H1 (cell line): Measurements from ENCODE around the gene KCTD3. TPM values are rescaled to one million over a fixed set of nuclear protein-coding genes. Genes with fewer than 3 reads are reported as not detected.

ENCODE experiments used
- CTCF ChIA-PET: fragments of 300-600 bp; sonication (Branson Sonifier 250); formaldehyde crosslinking; loops from one replicate; lab custom pipeline; 2021; ENCODE audit not compliant: partially characterized antibody; lab: Charles Lee
- POLR2A ChIA-PET: fragments of 300-600 bp; sonication (Branson Sonifier 250); formaldehyde crosslinking; loops from one replicate; lab custom pipeline; 2021; ENCODE audit warnings: inconsistent platforms; ENCODE audit not compliant: partially characterized antibody; lab: Charles Lee
- DNase-seq, 2 experiments: peaks; one replicate each; pipeline versions ENCODE4 v3.0.0 to v3.0.0-alpha.2; 2010 to 2022; ENCODE audit warnings: low spot score in 2 of 2, low read depth in 1 of 2, mixed read lengths in 1 of 2
- FAIRE-seq: peaks from 2 replicates; lab custom pipeline; 2011; peaks lifted over from hg19 to GRCh38; lab: Jason Lieb, UNC
- H2AFZ ChIP-seq: 2 replicates; pipeline ENCODE4 v1.8.1; 2012; ENCODE audit warnings: low read length, inconsistent platforms
- H2AK5ac ChIP-seq: 2 replicates; pipeline ENCODE4 v1.6.1; 2013; ENCODE audit warnings: low read depth, low read length
- H2BK120ac ChIP-seq: replicated peaks from 2 replicates; pipeline ENCODE3; 2013; ENCODE audit warnings: low read depth, low read length, inconsistent platforms
- H2BK12ac ChIP-seq: 2 replicates; pipeline ENCODE4 v1.6.1; 2013; ENCODE audit warnings: low read depth, low read length
- H2BK15ac ChIP-seq: 2 replicates; pipeline ENCODE4 v1.6.1; 2013; ENCODE audit warnings: low read length
- H2BK20ac ChIP-seq: 2 replicates; pipeline ENCODE4 v1.6.1; 2013; ENCODE audit warnings: low read length
- H2BK5ac ChIP-seq: 2 replicates; pipeline ENCODE4 v1.6.1; 2013; ENCODE audit warnings: low read depth, low read length
- H3K14ac ChIP-seq: 2 replicates; pipeline ENCODE4 v1.6.1; 2013; ENCODE audit warnings: inconsistent platforms; ENCODE audit not compliant: insufficient read length
- H3K18ac ChIP-seq: 2 replicates; pipeline ENCODE4 v1.6.1; 2013; ENCODE audit warnings: low read length; ENCODE audit errors: extremely low read depth
- H3K23ac ChIP-seq: 2 replicates; pipeline ENCODE4 v1.6.1; 2013; ENCODE audit warnings: inconsistent platforms; ENCODE audit not compliant: insufficient read length
- H3K23me2 ChIP-seq: 2 replicates; pipeline ENCODE4 v1.6.1; 2013; ENCODE audit warnings: low read depth, low read length
- H3K27ac ChIP-seq: 2 replicates; pipeline ENCODE4 v1.6.1; 2011; ENCODE audit warnings: low read depth, low read length, inconsistent platforms
- H3K27me3 ChIP-seq, 4 experiments: replicated peaks in 1 of 4; 1 replicate in 1 of 4; 2 replicates in 3 of 4; pipeline versions ENCODE4 v1.6.1 to v1.8.1; 2011 to 2013; ENCODE audit warnings: low read length in 3 of 4, mild to moderate bottlenecking in 3 of 4, inconsistent platforms in 2 of 4, mixed read lengths in 2 of 4, moderate library complexity in 1 of 4; ENCODE audit not compliant: control insufficient read depth in 3 of 4, insufficient read depth in 3 of 4; ENCODE audit errors: extremely low read depth in 1 of 4
- H3K36me3 ChIP-seq, 4 experiments: 2 replicates each; pipeline versions ENCODE4 v1.6.1 to v1.8.1; 2011 to 2013; ENCODE audit warnings: mild to moderate bottlenecking in 4 of 4, low read length in 3 of 4, moderate library complexity in 2 of 4, control low read depth in 1 of 4, inconsistent platforms in 1 of 4; ENCODE audit not compliant: insufficient read depth in 4 of 4, control insufficient read depth in 2 of 4
- H3K4ac ChIP-seq: replicated peaks from 2 replicates; pipeline ENCODE3; 2013; ENCODE audit warnings: low read length, low read depth, mixed read lengths, inconsistent platforms; ENCODE audit not compliant: insufficient read length
- H3K4me1 ChIP-seq, 4 experiments: replicated peaks in 1 of 4; 1 replicate in 1 of 4; 2 replicates in 3 of 4; pipeline versions ENCODE4 v1.6.1 to v1.8.1; 2011 to 2013; ENCODE audit warnings: low read length in 3 of 4, inconsistent platforms in 2 of 4, mixed read lengths in 1 of 4; ENCODE audit not compliant: insufficient read depth in 4 of 4, control insufficient read depth in 3 of 4
- H3K4me2 ChIP-seq, 2 experiments: 2 replicates each; pipeline versions ENCODE4 v1.6.1 to v1.8.1; 2011 to 2013; ENCODE audit warnings: low read depth in 2 of 2, low read length in 2 of 2, control low read depth in 1 of 2, inconsistent platforms in 1 of 2, mild to moderate bottlenecking in 1 of 2; ENCODE audit not compliant: insufficient read depth in 1 of 2
- H3K4me3 ChIP-seq, 4 experiments: fragments of 200-600, 300-600 bp in 1 of 4; sonication (generic), shearing (Covaris generic), sonication (Bioruptor Twin) in 1 of 4; 2 replicates each; pipeline versions ENCODE4 v1.5.1 to v1.8.1; 2011 to 2016; ENCODE audit warnings: low read length in 4 of 4, low read depth in 3 of 4, control low read depth in 2 of 4, inconsistent platforms in 2 of 4, mild to moderate bottlenecking in 2 of 4, mixed read lengths in 1 of 4, moderate library complexity in 1 of 4; ENCODE audit not compliant: insufficient read depth in 2 of 4; ENCODE audit errors: extremely low read depth in 1 of 4
- H3K56ac ChIP-seq: replicated peaks from 2 replicates; pipeline ENCODE3; 2013; ENCODE audit warnings: low read depth, mild to moderate bottlenecking, mixed read lengths, low read length, inconsistent platforms; ENCODE audit not compliant: insufficient read length
- H3K79me1 ChIP-seq: 2 replicates; pipeline ENCODE4 v1.6.1; 2013; ENCODE audit warnings: low read depth, low read length, control low read depth
- H3K79me2 ChIP-seq, 2 experiments: 2 replicates each; pipeline versions ENCODE4 v1.6.1 to v1.8.1; 2012 to 2013; ENCODE audit warnings: low read length in 2 of 2, mild to moderate bottlenecking in 2 of 2, inconsistent platforms in 1 of 2; ENCODE audit not compliant: insufficient read depth in 2 of 2, control insufficient read depth in 1 of 2
- H3K9ac ChIP-seq, 4 experiments: replicated peaks in 1 of 4; 1 replicate in 1 of 4; 2 replicates in 3 of 4; pipeline versions ENCODE4 v1.6.1 to v1.8.1; 2011 to 2013; ENCODE audit warnings: low read depth in 3 of 4, low read length in 3 of 4, control low read depth in 2 of 4, mild to moderate bottlenecking in 2 of 4, moderate library complexity in 2 of 4, inconsistent platforms in 1 of 4; ENCODE audit errors: extremely low read depth in 1 of 4
- H3K9me3 ChIP-seq, 2 experiments: 2 replicates each; pipeline versions ENCODE4 v1.6.1 to v1.8.1; 2012 to 2013; ENCODE audit warnings: mild to moderate bottlenecking in 2 of 2, moderate library complexity in 2 of 2, control low read depth in 1 of 2, inconsistent platforms in 1 of 2, low read depth in 1 of 2, low read length in 1 of 2, mixed read lengths in 1 of 2; ENCODE audit not compliant: insufficient read depth in 2 of 2
- H4K20me1 ChIP-seq, 2 experiments: replicated peaks in 1 of 2; 2 replicates each; pipeline versions ENCODE3 to v1.8.1; 2011 to 2013; ENCODE audit warnings: inconsistent platforms in 2 of 2, low read length in 2 of 2, mild to moderate bottlenecking in 1 of 2; ENCODE audit not compliant: insufficient read depth in 2 of 2, control insufficient read depth in 1 of 2
- H4K5ac ChIP-seq: 2 replicates; pipeline ENCODE4 v1.6.1; 2013; ENCODE audit warnings: low read length, low read depth, mixed read lengths, inconsistent platforms; ENCODE audit not compliant: insufficient read length
- H4K8ac ChIP-seq: 2 replicates; pipeline ENCODE4 v1.8.0; 2013; ENCODE audit warnings: mild to moderate bottlenecking, moderate library complexity, low read length, inconsistent platforms; ENCODE audit not compliant: insufficient read depth; ENCODE audit errors: extremely low read depth
- H4K91ac ChIP-seq: replicated peaks from 2 replicates; pipeline ENCODE3; 2013; ENCODE audit warnings: low read length, mixed read lengths, inconsistent platforms; ENCODE audit not compliant: insufficient read length
- CREB1 ChIP-seq: IDR thresholded peaks from 2 replicates; pipeline ENCODE4 v1.6.1; 2012; ENCODE audit warnings: inconsistent platforms
- CTBP2 ChIP-seq: IDR thresholded peaks from 2 replicates; pipeline ENCODE4 v1.7.0; 2011; ENCODE audit warnings: borderline replicate concordance, mild to moderate bottlenecking, moderate library complexity, mixed read lengths, low read length; ENCODE audit not compliant: insufficient read depth, insufficient read length
- E2F6 ChIP-seq: IDR thresholded peaks from 2 replicates; pipeline ENCODE4 v1.6.1; 2012; ENCODE audit warnings: inconsistent platforms
- EZH2 ChIP-seq: fragments of 200-600 bp; sonication (generic); IDR thresholded peaks from 2 replicates; pipeline ENCODE4 v1.7.1; 2012; ENCODE audit warnings: low read depth, mild to moderate bottlenecking, moderate library complexity, low read length, inconsistent platforms; ENCODE audit not compliant: severe bottlenecking
- JUND ChIP-seq: IDR thresholded peaks from 2 replicates; pipeline ENCODE4 v1.6.1; 2011; ENCODE audit warnings: mild to moderate bottlenecking, improper control_type of control experiment, low read length
- PHF8 ChIP-seq: fragments of 200-600 bp; sonication (generic); conservative IDR thresholded peaks from 2 replicates; pipeline ENCODE4 v1.7.1; 2012; ENCODE audit warnings: low read depth, mild to moderate bottlenecking, inconsistent platforms, low read length, moderate library complexity
- POLR2A ChIP-seq, 2 experiments: IDR thresholded peaks; 1 replicate in 1 of 2; 2 replicates in 1 of 2; pipeline ENCODE4 v1.6.1; 2011; ENCODE audit warnings: low read depth in 2 of 2, low read length in 2 of 2, mild to moderate bottlenecking in 2 of 2; ENCODE audit errors: control extremely low read depth in 1 of 2
- POU5F1 ChIP-seq: IDR thresholded peaks from 2 replicates; pipeline ENCODE4 v1.6.1; 2011; ENCODE audit warnings: low read depth, mild to moderate bottlenecking, low read length, moderate library complexity
- SAP30 ChIP-seq: fragments of 300-600 bp; sonication (generic); IDR thresholded peaks from 2 replicates; pipeline ENCODE4 v1.7.1; 2012; ENCODE audit warnings: low read length, moderate library complexity, mild to moderate bottlenecking, inconsistent platforms; ENCODE audit not compliant: insufficient read depth, insufficient replicate concordance
- SIX5 ChIP-seq: IDR thresholded peaks from 2 replicates; pipeline ENCODE4 v1.6.1; 2011; ENCODE audit warnings: mild to moderate bottlenecking, low read depth, low read length
- TEAD4 ChIP-seq: IDR thresholded peaks from 2 replicates; pipeline ENCODE4 v1.6.1; 2012; ENCODE audit warnings: low read depth, low read length, inconsistent platforms, mixed read lengths
- WGBS, 2 experiments: shearing (Covaris generic) in 1 of 2; methylation state at CpG; one replicate each; pipeline versions ENCODE4 v1.1.6 to v1.1.7; 2013 to 2015; ENCODE audit warnings: low lambda C conversion rate in 2 of 2, mixed read lengths in 2 of 2, inconsistent platforms in 1 of 2, low coverage in 1 of 2, missing lambda C conversion rate in 1 of 2; ENCODE audit not compliant: insufficient replicate concordance in 2 of 2, insufficient coverage in 1 of 2, insufficient read length in 1 of 2; ENCODE audit errors: extremely low coverage in 1 of 2, missing lambda C conversion rate in 1 of 2; 5-methylcytosine and 5-hydroxymethylcytosine counted together
- polyA plus RNA-seq, 7 experiments: library from polyadenylated mRNA; depleted of rRNA in 3 of 7; stranded (reverse) in 5 of 7; unstranded in 2 of 7; fragments of >200 nt in 5 of 7; fragments of 200-250 nt in 2 of 7; gene quantifications; 1 replicate in 5 of 7; 2 replicates in 1 of 7; 4 replicates in 1 of 7; pipeline versions ENCODE4 v1.2.1 to v1.2.3, GENCODE V29; 2011 to 2013; ENCODE audit warnings: missing spikeins in 2 of 7, mixed read lengths in 2 of 7
- total RNA-seq: library from RNA; stranded (reverse); fragmentation: NEBNext Ultra II Directional; extraction: Animal tissue kit (Norgen Biotek cat#: 25700); gene quantifications from 2 replicates; pipeline ENCODE4 v1.2.1, GENCODE V29; 2021
- TF ChIP-seq, protein P1 (sequence below): IDR thresholded peaks from 2 replicates; pipeline ENCODE4 v1.6.1; 2011; ENCODE audit warnings: low read depth, mild to moderate bottlenecking, low read length; ENCODE audit not compliant: insufficient read depth

The KCTD3 gene
- total and polyA plus RNA-seq, 2 of the 8 experiments (the other 6 are each of a cell fraction or from before 2014, with no cell fraction given) = 43.0 to 55.6 TPM

GRCh38 chr1:215543806-215544205, 23.3 kb upstream of the KCTD3 start:
- CTCF ChIA-PET = interaction anchor here (0.5 kb wide), 1 partner anchor 831 kb away, joined by 3 read pairs; no protein-coding TSS in a partner anchor
- Histone ChIP-seq H4K5ac (no peak overlapping the region), H3K27me3 (no peaks in the 10 kb centered on the region), H3K4me3 (no peak overlapping the region), H3K79me2 (no peaks in the 10 kb centered on the region), H2BK15ac (no peak overlapping the region), H3K23me2 (no peaks in the 10 kb centered on the region), H2AFZ (no peak overlapping the region), H2BK5ac (no peak overlapping the region), H2BK20ac (no peak overlapping the region), H3K18ac (no peak overlapping the region), H2AK5ac (no peak overlapping the region), H4K91ac (no peak overlapping the region), H3K4me2 (no peak overlapping the region), H3K9ac (no peak overlapping the region), H2BK120ac (no peak overlapping the region), H3K9me3 (peaks cover 6 to 7% of the 10 kb centered on the region in 2 experiments; a peak in 3 of 4 replicates), H3K4me1 (no peaks in the 10 kb centered on the region), H3K14ac (no peak overlapping the region), H3K23ac (no peak overlapping the region), H3K56ac (no peak overlapping the region), H4K20me1 (no peaks in the 10 kb centered on the region), H2BK12ac (no peak overlapping the region), H3K4ac (no peak overlapping the region), H3K36me3 (no peaks in the 10 kb centered on the region), H4K8ac (no peak overlapping the region), H3K27ac (no peak overlapping the region), H3K79me1 (no peaks in the 10 kb centered on the region)
- FAIRE-seq (no peak), DNase-seq (no peak)
- POLR2A ChIA-PET = no interaction called here
- 70% methylated on average over 2 of the region's 2 CpGs; no CpG with 5 or more reads in 1 of the 2 experiments for WGBS, 2 experiments
- TF ChIP-seq JUND = no peak
- TF ChIP-seq PHF8 = no peak
- no peak for TF ChIP-seq CTBP2
- TF ChIP-seq E2F6 = no peak
- no peak for TF ChIP-seq TEAD4
- no peak for TF ChIP-seq SIX5
- TF ChIP-seq, protein P1, sequence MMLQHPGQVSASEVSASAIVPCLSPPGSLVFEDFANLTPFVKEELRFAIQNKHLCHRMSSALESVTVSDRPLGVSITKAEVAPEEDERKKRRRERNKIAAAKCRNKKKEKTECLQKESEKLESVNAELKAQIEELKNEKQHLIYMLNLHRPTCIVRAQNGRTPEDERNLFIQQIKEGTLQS = no peak
- TF ChIP-seq EZH2 = no peak
- no peak for TF ChIP-seq CREB1
- no peak for TF ChIP-seq POU5F1
- no peak for TF ChIP-seq SAP30
- TF ChIP-seq POLR2A (IDR thresholded peaks at IDR 0.05; ENCODE audit: control extremely low read depth in 1 of 2, low read depth in 2 of 2, low read length in 2 of 2) = no peak
